T-helper 1 cell treated with Interleukin-12 subunit alpha and Interleukin-12 subunit beta and Interleukin-4 antibody, amounts not matched to agents 30 μg/mL and 1 μg/mL, for 36 hours (primary cell): Measurements from ENCODE around the gene MAPKAPK5.

ENCODE experiments used
- H3K27ac Mint-ChIP-seq: one replicate; pipeline ENCODE4 v1.8.0; 2021; ENCODE audit warnings: mild to moderate bottlenecking, mixed read lengths
- H3K27me3 Mint-ChIP-seq: one replicate; pipeline ENCODE4 v1.8.0; 2021; ENCODE audit warnings: low read depth, mixed read lengths
- H3K36me3 Mint-ChIP-seq: one replicate; pipeline ENCODE4 v1.8.0; 2021; ENCODE audit warnings: low read depth, mixed read lengths
- H3K4me1 Mint-ChIP-seq: one replicate; pipeline ENCODE4 v1.8.0; 2021; ENCODE audit warnings: low read depth, mixed read lengths
- H3K4me3 Mint-ChIP-seq: one replicate; pipeline ENCODE4 v1.8.0; 2021; ENCODE audit warnings: mild to moderate bottlenecking, moderate library complexity, mixed read lengths
- H3K9me3 Mint-ChIP-seq: one replicate; pipeline ENCODE4 v1.8.0; 2021; ENCODE audit warnings: mixed read lengths

Gene MAPKAPK5

GRCh38 chr12:111887926-111888745, 46.1 kb downstream of the MAPKAPK5 start:
- peaks cover 50% of the 10 kb centered on the region for H3K36me3 Mint-ChIP-seq
- no peak overlapping the region for H3K27ac Mint-ChIP-seq
- H3K4me3 Mint-ChIP-seq, result no peak overlapping the region
- no peaks in the 10 kb centered on the region for H3K4me1 Mint-ChIP-seq
- H3K9me3 Mint-ChIP-seq, result no peaks in the 10 kb centered on the region
- H3K27me3 Mint-ChIP-seq, result no peaks in the 10 kb centered on the region

- no peaks in the 10 kb centered on the region for H3K9me3 Mint-ChIP-seq
- H3K4me1 Mint-ChIP-seq, result no peaks in the 10 kb centered on the region
- peaks cover 43% of the 10 kb centered on the region for H3K36me3 Mint-ChIP-seq
- no peaks in the 10 kb centered on the region for H3K27me3 Mint-ChIP-seq
- H3K27ac Mint-ChIP-seq, result no peak overlapping the region
- no peak overlapping the region for H3K4me3 Mint-ChIP-seq
Measured at GRCh38 chr12:111893287-111893686, 51.3 kb downstream of the MAPKAPK5 start.

GRCh38 chr12:111894556-111894955, 52.5 kb downstream of the MAPKAPK5 start:
- no peaks in the 10 kb centered on the region for H3K9me3 Mint-ChIP-seq
- no peak overlapping the region for H3K27ac Mint-ChIP-seq
- H3K27me3 Mint-ChIP-seq, result no peaks in the 10 kb centered on the region
- H3K36me3 Mint-ChIP-seq, result peaks cover 38% of the 10 kb centered on the region
- no peak overlapping the region for H3K4me3 Mint-ChIP-seq
- no peaks in the 10 kb centered on the region for H3K4me1 Mint-ChIP-seq

GRCh38 chr12:111901182-111901581, 59.2 kb downstream of the MAPKAPK5 start:
- Mint-ChIP-seq H3K27ac (no peak overlapping the region), H3K27me3 (no peaks in the 10 kb centered on the region)

GRCh38 chr12:111904446-111904975, 62.5 kb downstream of the MAPKAPK5 start:
- no peaks in the 10 kb centered on the region for H3K4me1 Mint-ChIP-seq
- H3K27me3 Mint-ChIP-seq, result no peaks in the 10 kb centered on the region
- no peak overlapping the region for H3K4me3 Mint-ChIP-seq
- no peak overlapping the region for H3K27ac Mint-ChIP-seq
- H3K9me3 Mint-ChIP-seq, result peaks cover 26% of the 10 kb centered on the region
- H3K36me3 Mint-ChIP-seq, result peaks cover 33% of the 10 kb centered on the region

More at GRCh38 chr12:111901182-111901581, 59.2 kb downstream of the MAPKAPK5 start:
- no peaks in the 10 kb centered on the region for H3K4me1 Mint-ChIP-seq
- no peak overlapping the region for H3K4me3 Mint-ChIP-seq
- peaks cover 6% of the 10 kb centered on the region for H3K9me3 Mint-ChIP-seq
- peaks cover 31% of the 10 kb centered on the region for H3K36me3 Mint-ChIP-seq

- peaks cover 33% of the 10 kb centered on the region for H3K36me3 Mint-ChIP-seq
- no peaks in the 10 kb centered on the region for H3K27me3 Mint-ChIP-seq
- H3K4me1 Mint-ChIP-seq, result no peaks in the 10 kb centered on the region
- no peak overlapping the region for H3K27ac Mint-ChIP-seq
- no peak overlapping the region for H3K4me3 Mint-ChIP-seq
- peaks cover 28% of the 10 kb centered on the region for H3K9me3 Mint-ChIP-seq
Measured at GRCh38 chr12:111905502-111905901, 63.5 kb downstream of the MAPKAPK5 start.

- no peaks in the 10 kb centered on the region for H3K4me1 Mint-ChIP-seq
- H3K36me3 Mint-ChIP-seq, result peaks cover 34% of the 10 kb centered on the region
- peaks cover 28% of the 10 kb centered on the region for H3K9me3 Mint-ChIP-seq
- no peak overlapping the region for H3K27ac Mint-ChIP-seq
- no peak overlapping the region for H3K4me3 Mint-ChIP-seq
- no peaks in the 10 kb centered on the region for H3K27me3 Mint-ChIP-seq
Measured at GRCh38 chr12:111907740-111908139, 65.7 kb downstream of the MAPKAPK5 start.

GRCh38 chr12:111925171-111925570, 83.1 kb downstream of the MAPKAPK5 start:
- Mint-ChIP-seq H3K36me3 (no peaks in the 10 kb centered on the region), H3K27ac (no peak overlapping the region), H3K9me3 (no peaks in the 10 kb centered on the region), H3K27me3 (no peaks in the 10 kb centered on the region), H3K4me1 (no peaks in the 10 kb centered on the region), H3K4me3 (no peak overlapping the region)

- Mint-ChIP-seq H3K36me3 (peaks cover 1% of the 10 kb centered on the region), H3K27me3 (no peaks in the 10 kb centered on the region), H3K27ac (no peak overlapping the region), H3K4me1 (no peaks in the 10 kb centered on the region), H3K9me3 (no peaks in the 10 kb centered on the region), H3K4me3 (no peak overlapping the region)
Measured at GRCh38 chr12:111926631-111927030, 84.6 kb downstream of the MAPKAPK5 start.

GRCh38 chr12:111927346-111927745, 85.3 kb downstream of the MAPKAPK5 start:
- Mint-ChIP-seq H3K27ac (no peak overlapping the region), H3K36me3 (peaks cover 1% of the 10 kb centered on the region)

GRCh38 chr12:111932241-111932640, 90.2 kb downstream of the MAPKAPK5 start:
- no peaks in the 10 kb centered on the region for H3K9me3 Mint-ChIP-seq
- H3K27me3 Mint-ChIP-seq, result no peaks in the 10 kb centered on the region
- H3K4me3 Mint-ChIP-seq, result no peak overlapping the region
- peaks cover 4% of the 10 kb centered on the region for H3K36me3 Mint-ChIP-seq
- H3K27ac Mint-ChIP-seq, result no peak overlapping the region
- H3K4me1 Mint-ChIP-seq, result no peaks in the 10 kb centered on the region

More at GRCh38 chr12:111927346-111927745, 85.3 kb downstream of the MAPKAPK5 start:
- no peaks in the 10 kb centered on the region for H3K27me3 Mint-ChIP-seq
- no peaks in the 10 kb centered on the region for H3K4me1 Mint-ChIP-seq
- no peaks in the 10 kb centered on the region for H3K9me3 Mint-ChIP-seq
- no peak overlapping the region for H3K4me3 Mint-ChIP-seq

- H3K4me3 Mint-ChIP-seq, result no peak overlapping the region
- no peaks in the 10 kb centered on the region for H3K9me3 Mint-ChIP-seq
- H3K36me3 Mint-ChIP-seq, result peaks cover 2% of the 10 kb centered on the region
- H3K4me1 Mint-ChIP-seq, result no peaks in the 10 kb centered on the region
- H3K27ac Mint-ChIP-seq, result no peak overlapping the region
- no peaks in the 10 kb centered on the region for H3K27me3 Mint-ChIP-seq
Measured at GRCh38 chr12:111936869-111937268, 94.8 kb downstream of the MAPKAPK5 start.

- H3K4me3 Mint-ChIP-seq, result no peak overlapping the region
- H3K4me1 Mint-ChIP-seq, result peaks cover under 1% of the 10 kb centered on the region
- no peaks in the 10 kb centered on the region for H3K27me3 Mint-ChIP-seq
- no peaks in the 10 kb centered on the region for H3K9me3 Mint-ChIP-seq
- no peak overlapping the region for H3K27ac Mint-ChIP-seq
- H3K36me3 Mint-ChIP-seq, result peaks cover 2% of the 10 kb centered on the region
Measured at GRCh38 chr12:111937429-111937828, 95.4 kb downstream of the MAPKAPK5 start.

GRCh38 chr12:111942557-111942956, 100.5 kb downstream of the MAPKAPK5 start:
- Mint-ChIP-seq H3K27me3 (no peaks in the 10 kb centered on the region), H3K36me3 (no peaks in the 10 kb centered on the region), H3K9me3 (no peaks in the 10 kb centered on the region), H3K27ac (no peak overlapping the region), H3K4me3 (no peak overlapping the region), H3K4me1 (peaks cover 16% of the 10 kb centered on the region)

- peaks cover 18% of the 10 kb centered on the region for H3K4me1 Mint-ChIP-seq
- no peak overlapping the region for H3K4me3 Mint-ChIP-seq
- no peak overlapping the region for H3K27ac Mint-ChIP-seq
- no peaks in the 10 kb centered on the region for H3K27me3 Mint-ChIP-seq
- no peaks in the 10 kb centered on the region for H3K36me3 Mint-ChIP-seq
- no peaks in the 10 kb centered on the region for H3K9me3 Mint-ChIP-seq
Measured at GRCh38 chr12:111943929-111944328, 101.9 kb downstream of the MAPKAPK5 start.
